ENCODE measurements around the gene AGAP1.

Gene AGAP1

GRCh38 chr2:235570966-235571692 lies 77.3 kb downstream of the AGAP1 start:
- no peak overlapping the region for H3K4me3 ChIP-seq (replicated peaks in 1 of 2; ENCODE audit: low read depth in 2 of 2, low read length in 2 of 2)
- TF ChIP-seq CTCF (IDR thresholded peaks at IDR 0.05; ENCODE audit: low read depth, low read length), result no peak
- no peak for DNase-seq (ENCODE audit: low read depth in 2 of 2)

- DNase-seq (ENCODE audit: low read depth in 2 of 2), result no peak
- TF ChIP-seq CTCF (IDR thresholded peaks at IDR 0.05; ENCODE audit: low read depth, low read length), result no peak
- H3K4me3 ChIP-seq (replicated peaks in 1 of 2; ENCODE audit: low read depth in 2 of 2, low read length in 2 of 2), result no peak overlapping the region
These were observed 78.7 kb downstream of the AGAP1 start for GRCh38 chr2:235572592-235572991.

- TF ChIP-seq CTCF (IDR thresholded peaks at IDR 0.05; ENCODE audit: low read depth, low read length), result no peak
- no peak for DNase-seq (ENCODE audit: low read depth in 2 of 2)
- no peak overlapping the region for H3K4me3 ChIP-seq (replicated peaks in 1 of 2; ENCODE audit: low read depth in 2 of 2, low read length in 2 of 2)
These were observed 79.7 kb downstream of the AGAP1 start for GRCh38 chr2:235573331-235574221.

- no peak overlapping the region for H3K4me3 ChIP-seq (replicated peaks in 1 of 2; ENCODE audit: low read depth in 2 of 2, low read length in 2 of 2)
- no peak for DNase-seq (ENCODE audit: low read depth in 2 of 2)
- no peak for TF ChIP-seq CTCF (IDR thresholded peaks at IDR 0.05; ENCODE audit: low read depth, low read length)
These were observed 81.6 kb downstream of the AGAP1 start for GRCh38 chr2:235575431-235575830.

- no peak for DNase-seq (ENCODE audit: low read depth in 2 of 2)
- TF ChIP-seq CTCF (IDR thresholded peaks at IDR 0.05; ENCODE audit: low read depth, low read length), result no peak
- H3K4me3 ChIP-seq (replicated peaks in 1 of 2; ENCODE audit: low read depth in 2 of 2, low read length in 2 of 2), result no peak overlapping the region
These were observed 82.1 kb downstream of the AGAP1 start for GRCh38 chr2:235575904-235576303.

GRCh38 chr2:235576337-235576910 lies 82.6 kb downstream of the AGAP1 start:
- TF ChIP-seq CTCF (IDR thresholded peaks at IDR 0.05; ENCODE audit: low read depth, low read length), result no peak
- DNase-seq (ENCODE audit: low read depth in 2 of 2), result no peak
- H3K4me3 ChIP-seq (replicated peaks in 1 of 2; ENCODE audit: low read depth in 2 of 2, low read length in 2 of 2), result no peak overlapping the region

Measured in cardiac fibroblast (primary cell).